SK-N-MC (cell line): ENCODE data around the gene TRAPPC5.

Experiments
- EZH2 ChIP-seq: fragments of 200-600 bp; sonication (generic); IDR thresholded peaks from one replicate; pipeline ENCODE4 v1.6.1; 2017; ENCODE audit warnings: antibody characterized with exemption
- FOXP2 ChIP-seq: optimal IDR thresholded peaks from 2 replicates; pipeline ENCODE3; 2011; ENCODE audit warnings: mild to moderate bottlenecking, moderate library complexity; ENCODE audit not compliant: insufficient read depth; ENCODE audit errors: extremely low read length, control extremely low read depth
- POLR2AphosphoS5 ChIP-seq: IDR thresholded peaks from 2 replicates; pipeline ENCODE4 v1.6.1; 2012; ENCODE audit warnings: mild to moderate bottlenecking, low read depth, low read length, borderline replicate concordance

DNA sequence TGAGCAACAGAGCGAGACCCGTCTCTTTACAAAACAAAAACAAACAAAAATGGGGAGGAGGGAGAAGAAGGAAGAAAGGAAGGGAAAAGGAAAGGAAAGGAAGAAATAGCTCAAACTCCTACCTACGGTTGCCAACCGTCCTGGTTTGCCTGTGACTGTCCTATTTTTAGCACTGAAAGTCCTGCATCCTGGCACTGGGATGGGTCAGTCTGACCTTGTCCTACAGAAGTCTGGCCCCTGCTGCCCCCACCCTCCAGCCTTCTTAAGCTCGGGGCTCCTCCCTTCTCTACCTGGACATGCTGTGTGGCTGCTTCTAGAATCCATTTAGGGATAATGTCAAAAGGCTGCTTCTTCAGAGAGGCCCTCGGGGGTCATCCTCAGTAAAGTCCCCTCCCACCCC is 45.0 kb upstream of the TRAPPC5 start:
- TF ChIP-seq POLR2AphosphoS5 (no peak), EZH2 (no peak), FOXP2 (no peak)
